ENCODE results near the gene POLR1D. TPM values are rescaled to one million over a fixed set of nuclear protein-coding genes. Genes with fewer than 3 reads are reported as not detected.

The POLR1D gene
- total RNA-seq (98.0 TPM), polyA plus RNA-seq (ENCODE audit: insufficient read depth in 1 of 8, insufficient read length in 8 of 8, low replicate concordance in 1 of 8) (100 to 1,000 TPM; 103 to 146 (median 111) TPM)
- long read RNA-seq, donor 1, transcript POLR1D-201 (2 exons, 1,166 nt) = minor isoform, 7 of 23 reads
- long read RNA-seq, donor 1, transcript POLR1D-203 (3 exons, 2,036 nt) = major isoform, 15 of 23 reads
- long read RNA-seq, donor 1, partial matches to known transcripts = 0 of 23 reads
- long read RNA-seq, donor 1, other reads (novel, unspliced or antisense) = 0 of 23 reads
- long read RNA-seq, donor 2, partial matches to known transcripts = 0 of 7 reads
- long read RNA-seq, donor 2, other reads (novel, unspliced or antisense) = 0 of 7 reads
- long read RNA-seq, donor 3, transcript POLR1D-203 (3 exons, 2,036 nt) = minor isoform, 12 of 54 reads
- long read RNA-seq, donor 3, transcript POLR1D-201 (2 exons, 1,166 nt) = major isoform, 35 of 54 reads
- long read RNA-seq, donor 3, partial matches to known transcripts = 0 of 54 reads
- long read RNA-seq, donor 3, other reads (novel, unspliced or antisense) = 0 of 54 reads
- long read RNA-seq, donor 4, transcript POLR1D-203 (3 exons, 2,036 nt) = minor isoform, 14 of 31 reads
- long read RNA-seq, donor 4, transcript POLR1D-201 (2 exons, 1,166 nt) = major isoform, 15 of 31 reads
- long read RNA-seq, donor 4, partial matches to known transcripts = 0 of 31 reads
- long read RNA-seq, donor 4, other reads (novel, unspliced or antisense) = 0 of 31 reads
- long read RNA-seq, donor 5, transcript POLR1D-201 (2 exons, 1,166 nt) = major isoform, 61 of 162 reads
- long read RNA-seq, donor 5, transcript POLR1D-211 (1 exons, 1,634 nt) = minor isoform, 5 of 162 reads
- long read RNA-seq, donor 5, transcript POLR1D-203 (3 exons, 2,036 nt) = minor isoform, 50 of 162 reads
- long read RNA-seq, donor 5, partial matches to known transcripts = 43 of 162 reads
- long read RNA-seq, donor 5, other reads (novel, unspliced or antisense) = 0 of 162 reads
- long read RNA-seq, donor 6, transcript POLR1D-203 (3 exons, 2,036 nt) = minor isoform, 29 of 87 reads
- long read RNA-seq, donor 6, transcript POLR1D-201 (2 exons, 1,166 nt) = major isoform, 51 of 87 reads
- long read RNA-seq, donor 6, partial matches to known transcripts = 0 of 87 reads
- long read RNA-seq, donor 6, other reads (novel, unspliced or antisense) = 0 of 87 reads
- long read RNA-seq, donor 7, transcript POLR1D-201 (2 exons, 1,166 nt) = major isoform, 39 of 66 reads
- long read RNA-seq, donor 7, transcript POLR1D-211 (1 exons, 1,634 nt) = minor isoform, 8 of 66 reads
- long read RNA-seq, donor 7, transcript POLR1D-203 (3 exons, 2,036 nt) = minor isoform, 17 of 66 reads
- long read RNA-seq, donor 7, partial matches to known transcripts = 0 of 66 reads
- long read RNA-seq, donor 7, other reads (novel, unspliced or antisense) = 0 of 66 reads
- long read RNA-seq, donor 8, transcript POLR1D-203 (3 exons, 2,036 nt) = minor isoform, 28 of 98 reads
- long read RNA-seq, donor 8, transcript POLR1D-201 (2 exons, 1,166 nt) = major isoform, 57 of 98 reads
- long read RNA-seq, donor 8, transcript POLR1D-211 (1 exons, 1,634 nt) = minor isoform, 9 of 98 reads
- long read RNA-seq, donor 8, partial matches to known transcripts = 0 of 98 reads
- long read RNA-seq, donor 8, other reads (novel, unspliced or antisense) = 0 of 98 reads
- long read RNA-seq, donor 9, transcript POLR1D-201 (2 exons, 1,166 nt) = major isoform, 19 of 44 reads
- long read RNA-seq, donor 9, transcript POLR1D-203 (3 exons, 2,036 nt) = minor isoform, 16 of 44 reads
- long read RNA-seq, donor 9, partial matches to known transcripts = 7 of 44 reads
- long read RNA-seq, donor 9, other reads (novel, unspliced or antisense) = 0 of 44 reads
- long read RNA-seq, donor 10, transcript POLR1D-211 (1 exons, 1,634 nt) = minor isoform, 12 of 98 reads
- long read RNA-seq, donor 10, transcript POLR1D-201 (2 exons, 1,166 nt) = major isoform, 43 of 98 reads
- long read RNA-seq, donor 10, transcript POLR1D-203 (3 exons, 2,036 nt) = major isoform, 43 of 98 reads
- long read RNA-seq, donor 10, partial matches to known transcripts = 0 of 98 reads
- long read RNA-seq, donor 10, other reads (novel, unspliced or antisense) = 0 of 98 reads
- long read RNA-seq, donor 11, transcript POLR1D-201 (2 exons, 1,166 nt) = minor isoform, 21 of 55 reads
- long read RNA-seq, donor 11, transcript POLR1D-211 (1 exons, 1,634 nt) = minor isoform, 6 of 55 reads
- long read RNA-seq, donor 11, transcript POLR1D-203 (3 exons, 2,036 nt) = major isoform, 27 of 55 reads
- long read RNA-seq, donor 11, partial matches to known transcripts = 0 of 55 reads
- long read RNA-seq, donor 11, other reads (novel, unspliced or antisense) = 0 of 55 reads

DNA sequence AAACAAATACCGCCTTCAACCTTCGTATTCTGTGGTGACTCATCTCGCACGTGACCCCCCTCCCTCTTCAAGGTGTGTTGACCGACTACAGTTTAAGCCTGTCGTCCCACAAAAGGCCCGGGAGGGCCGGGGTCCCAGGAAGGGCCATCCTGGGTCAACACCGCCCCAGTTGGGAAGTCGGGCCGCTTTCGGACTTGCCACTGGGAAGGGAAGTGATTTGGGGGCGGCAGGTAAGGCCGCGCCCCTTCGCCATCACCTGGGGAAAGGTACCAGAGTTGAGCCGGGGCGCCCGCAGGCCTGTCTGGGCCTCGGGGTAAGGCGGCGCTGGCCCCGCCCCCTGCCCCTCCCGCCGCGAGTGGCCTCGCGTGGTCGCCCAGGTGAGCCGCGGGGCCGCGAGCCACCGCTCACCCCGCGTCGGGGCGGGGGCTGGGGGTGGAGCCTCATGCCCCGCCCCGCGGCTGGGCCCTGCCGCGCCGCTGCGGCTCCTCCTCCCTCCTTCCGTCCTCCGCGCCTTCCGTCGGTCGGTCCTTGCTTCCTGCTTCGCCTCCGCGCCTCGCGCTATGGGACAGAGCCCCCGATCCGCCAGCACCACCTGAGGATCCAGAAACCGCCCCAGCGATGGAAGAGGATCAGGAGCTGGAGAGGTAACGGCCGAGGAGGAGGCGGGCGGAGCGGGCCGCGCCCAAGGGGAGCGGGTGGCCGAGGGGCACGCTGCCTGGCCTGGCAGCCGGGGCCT lies at the start of gene POLR1D:
TSS of gene POLR1D (plus strand) at position 527 of the 736 bp plus-strand sequence. CDS start at position 619, 92 bp downstream.
- H3K27ac ChIP-seq (ENCODE audit: low read length) = peak within 1 kb of the TSS; percentile 97
- H3K9me3 ChIP-seq (replicated peaks; ENCODE audit: control insufficient read depth, low read depth, low read length) = no peaks in the 10 kb centered on the region
- peaks cover 13% of the 10 kb centered on the region for H3K36me3 ChIP-seq (ENCODE audit: control insufficient read depth, insufficient read depth, low read length)
- peak within 1 kb of the TSS; percentile 76 for H3K4me3 ChIP-seq (ENCODE audit: low read length)
- no peaks in the 10 kb centered on the region for H3K27me3 ChIP-seq (ENCODE audit: control insufficient read depth, insufficient read depth, low read length)
- DNase-seq = peak; percentile 87
- peaks cover 12% of the 10 kb centered on the region for H3K4me1 ChIP-seq (ENCODE audit: control insufficient read depth, insufficient read depth, low read length)
- WGBS (ENCODE audit: insufficient coverage) = under 1% methylated on average over 54 of the region's 71 CpGs

GRCh38 chr13:27572234-27572901 lies 49.3 kb upstream of the POLR1D start:
- no peaks in the 10 kb centered on the region for H3K36me3 ChIP-seq (ENCODE audit: control insufficient read depth, insufficient read depth, low read length)
- H3K9me3 ChIP-seq (replicated peaks; ENCODE audit: control insufficient read depth, low read depth, low read length) = no peaks in the 10 kb centered on the region
- DNase-seq = no peak
- H3K4me1 ChIP-seq (ENCODE audit: control insufficient read depth, insufficient read depth, low read length) = no peaks in the 10 kb centered on the region
- no peak overlapping the region for H3K4me3 ChIP-seq (ENCODE audit: low read length)
- no peak overlapping the region for H3K27ac ChIP-seq (ENCODE audit: low read length)
- H3K27me3 ChIP-seq (ENCODE audit: control insufficient read depth, insufficient read depth, low read length) = no peaks in the 10 kb centered on the region

- Histone ChIP-seq H3K9me3 (replicated peaks; ENCODE audit: control insufficient read depth, low read depth, low read length) (no peaks in the 10 kb centered on the region), H3K27ac (ENCODE audit: low read length) (no peak overlapping the region), H3K27me3 (ENCODE audit: control insufficient read depth, insufficient read depth, low read length) (no peaks in the 10 kb centered on the region), H3K4me3 (ENCODE audit: low read length) (no peak overlapping the region), H3K36me3 (ENCODE audit: control insufficient read depth, insufficient read depth, low read length) (no peaks in the 10 kb centered on the region), H3K4me1 (ENCODE audit: control insufficient read depth, insufficient read depth, low read length) (no peaks in the 10 kb centered on the region)
- no peak for DNase-seq
- no CpG with 5 or more reads among the region's 2 CpGs for WGBS (ENCODE audit: insufficient coverage)
Measured at GRCh38 chr13:27573265-27573664, 48.4 kb upstream of the POLR1D start.

DNA sequence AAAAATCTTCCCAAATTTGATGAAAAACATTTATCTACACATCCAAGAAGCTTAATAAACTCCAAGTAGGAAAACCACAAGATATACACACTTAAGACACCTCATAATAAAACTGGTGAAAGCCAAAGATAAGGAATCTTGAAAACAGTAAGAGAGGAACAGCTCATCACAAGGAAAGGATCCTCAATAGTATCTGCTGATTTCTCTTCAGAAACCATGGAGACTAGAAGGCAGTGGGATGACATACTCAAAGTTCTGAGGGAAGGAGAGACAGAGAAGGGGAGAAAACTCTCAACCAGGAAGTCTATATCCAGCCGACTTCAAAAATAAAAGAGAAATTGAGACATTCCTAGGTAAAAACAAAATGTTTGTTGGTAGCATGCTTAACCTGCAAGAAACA lies 47.0 kb upstream of the POLR1D start:
- H3K27ac ChIP-seq (ENCODE audit: low read length) = no peak overlapping the region
- H3K4me1 ChIP-seq (ENCODE audit: control insufficient read depth, insufficient read depth, low read length) = no peaks in the 10 kb centered on the region
- WGBS (ENCODE audit: insufficient coverage) = no CpG with 5 or more reads among the region's 1 CpG
- H3K9me3 ChIP-seq (replicated peaks; ENCODE audit: control insufficient read depth, low read depth, low read length) = no peaks in the 10 kb centered on the region
- DNase-seq = no peak
- no peak overlapping the region for H3K4me3 ChIP-seq (ENCODE audit: low read length)
- no peaks in the 10 kb centered on the region for H3K27me3 ChIP-seq (ENCODE audit: control insufficient read depth, insufficient read depth, low read length)
- H3K36me3 ChIP-seq (ENCODE audit: control insufficient read depth, insufficient read depth, low read length) = no peaks in the 10 kb centered on the region

- no CpG with 5 or more reads among the region's 6 CpGs for WGBS (ENCODE audit: insufficient coverage)
- Histone ChIP-seq H3K36me3 (ENCODE audit: control insufficient read depth, insufficient read depth, low read length) (peaks cover 3% of the 10 kb centered on the region), H3K4me3 (ENCODE audit: low read length) (no peak overlapping the region), H3K27ac (ENCODE audit: low read length) (no peak overlapping the region), H3K27me3 (ENCODE audit: control insufficient read depth, insufficient read depth, low read length) (no peaks in the 10 kb centered on the region), H3K9me3 (replicated peaks; ENCODE audit: control insufficient read depth, low read depth, low read length) (no peaks in the 10 kb centered on the region), H3K4me1 (ENCODE audit: control insufficient read depth, insufficient read depth, low read length) (no peaks in the 10 kb centered on the region)
- no peak for DNase-seq
Measured at GRCh38 chr13:27578121-27579030, 43.3 kb upstream of the POLR1D start.

DNA sequence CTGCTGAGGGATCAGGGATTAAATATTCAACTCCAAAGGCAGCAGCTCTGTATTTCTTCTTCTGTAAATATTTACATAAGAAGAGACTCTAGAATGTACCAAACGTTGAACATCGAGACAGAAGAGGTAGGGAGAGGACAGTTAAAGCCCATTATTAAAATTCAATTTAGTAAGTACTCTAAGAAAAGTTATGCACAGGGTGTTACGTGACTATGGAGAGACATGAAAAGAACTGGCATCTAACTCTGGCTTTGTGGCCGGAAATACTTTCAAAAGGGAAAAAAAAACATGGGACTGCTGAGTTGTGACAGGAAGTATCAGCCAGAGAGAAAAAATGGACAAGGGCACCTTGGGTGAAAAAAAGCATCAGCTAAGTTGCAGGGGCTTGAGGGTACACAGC lies 38.0 kb upstream of the POLR1D start:
- H3K4me3 ChIP-seq (ENCODE audit: low read length) = no peak overlapping the region
- WGBS (ENCODE audit: insufficient coverage) = 48% methylated on average over 2 of the region's 4 CpGs
- no peak overlapping the region for H3K27ac ChIP-seq (ENCODE audit: low read length)
- H3K36me3 ChIP-seq (ENCODE audit: control insufficient read depth, insufficient read depth, low read length) = peaks cover 3% of the 10 kb centered on the region
- DNase-seq = peak; percentile 15
- no peaks in the 10 kb centered on the region for H3K27me3 ChIP-seq (ENCODE audit: control insufficient read depth, insufficient read depth, low read length)
- H3K4me1 ChIP-seq (ENCODE audit: control insufficient read depth, insufficient read depth, low read length) = no peaks in the 10 kb centered on the region
- H3K9me3 ChIP-seq (replicated peaks; ENCODE audit: control insufficient read depth, low read depth, low read length) = no peaks in the 10 kb centered on the region

DNA sequence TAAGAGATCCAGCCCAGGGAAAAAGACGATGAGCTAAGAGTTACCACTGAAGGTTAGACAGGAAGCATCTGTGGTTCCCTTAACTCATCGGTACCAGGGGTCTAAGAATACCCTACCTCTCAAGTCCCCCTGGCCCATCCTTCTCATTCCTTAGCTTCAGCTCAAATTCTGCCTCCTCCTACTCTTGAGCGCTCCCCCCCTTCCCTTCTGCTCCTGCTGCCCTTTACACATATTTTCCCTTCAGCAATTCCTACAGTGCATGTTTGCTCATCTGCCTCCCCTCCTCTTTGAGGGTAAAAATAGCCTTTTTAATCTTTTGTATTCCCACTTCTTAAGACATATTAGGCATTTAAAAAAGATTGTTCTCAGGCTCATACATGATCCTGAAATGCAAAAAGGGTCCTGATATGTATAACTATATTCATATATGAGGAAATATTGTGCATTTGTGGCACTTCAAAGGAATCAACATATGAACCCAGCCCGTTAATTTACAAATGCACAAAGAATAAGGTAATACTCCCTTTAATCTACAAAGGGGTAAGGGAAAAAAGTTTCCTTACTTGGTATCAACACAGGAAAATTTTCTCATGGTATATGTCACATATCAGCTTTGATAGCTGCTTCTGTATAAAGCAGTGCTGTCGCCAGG lies 34.5 kb upstream of the POLR1D start:
- no peak for DNase-seq
- WGBS (ENCODE audit: insufficient coverage) = 55% methylated on average over 3 of the region's 5 CpGs
- no peaks in the 10 kb centered on the region for H3K36me3 ChIP-seq (ENCODE audit: control insufficient read depth, insufficient read depth, low read length)
- H3K27ac ChIP-seq (ENCODE audit: low read length) = no peak overlapping the region
- H3K4me3 ChIP-seq (ENCODE audit: low read length) = no peak overlapping the region
- H3K9me3 ChIP-seq (replicated peaks; ENCODE audit: control insufficient read depth, low read depth, low read length) = no peaks in the 10 kb centered on the region
- H3K4me1 ChIP-seq (ENCODE audit: control insufficient read depth, insufficient read depth, low read length) = no peaks in the 10 kb centered on the region
- H3K27me3 ChIP-seq (ENCODE audit: control insufficient read depth, insufficient read depth, low read length) = no peaks in the 10 kb centered on the region

Measured in muscle of leg (tissue), 16 donors.